GM12891 (cell line): ENCODE data around the gene FKBP8.

ENCODE experiments used
- POLR2A ChIP-seq: IDR thresholded peaks from 2 replicates; pipeline ENCODE4 v1.6.1; 2011; ENCODE audit warnings: low read depth, low read length, control low read depth
- POLR2AphosphoS5 ChIP-seq: IDR thresholded peaks from 2 replicates; pipeline ENCODE4 v1.6.1; 2011; ENCODE audit warnings: low read depth, low read length, control low read depth
- POU2F2 ChIP-seq: IDR thresholded peaks from 2 replicates; pipeline ENCODE4 v1.6.1; 2011; ENCODE audit warnings: low read depth, mild to moderate bottlenecking, control low read depth, low read length, moderate library complexity
- SPI1 ChIP-seq: IDR thresholded peaks from 2 replicates; pipeline ENCODE4 v1.6.1; 2011; ENCODE audit warnings: low read depth, low read length, control low read depth
- TAF1 ChIP-seq: IDR thresholded peaks from 2 replicates; pipeline ENCODE4 v1.6.1; 2011; ENCODE audit warnings: low read depth, low read length, control low read depth

- TF ChIP-seq POLR2AphosphoS5: no peak
- TF ChIP-seq POLR2A: no peak
- no peak for TF ChIP-seq POU2F2
- TF ChIP-seq TAF1: no peak
- TF ChIP-seq SPI1: no peak
Measured at GRCh38 chr19:18587561-18587960, 44.2 kb upstream of the FKBP8 start.
